Thoracic aorta (tissue), 2 donors: ENCODE measurements around the gene ALDH3B1. TPM values are rescaled to one million over a fixed set of nuclear protein-coding genes. Genes with fewer than 3 reads are reported as not detected.

ENCODE experiments used
- ATAC-seq: fragments of 150-250 bp; one replicate; pipeline ENCODE4 v1.8.0; 2017; ENCODE audit warnings: low read depth; ENCODE audit not compliant: insufficient number of reproducible peaks, low FRiP score
- DNase-seq: peaks from one replicate; pipeline ENCODE4 v3.0.0-alpha.2; 2020; ENCODE audit warnings: low spot score
- H3K27ac ChIP-seq, 2 donors: fragments of 200-600 bp; sonication (generic); 1 replicate in 1 of 2; 2 replicates in 1 of 2; pipeline ENCODE4 v1.5.1; 2016; ENCODE audit warnings: mild to moderate bottlenecking in 2 of 2, moderate library complexity in 2 of 2
- H3K27me3 ChIP-seq: fragments of 200-600 bp; sonication (generic); replicated peaks from 2 replicates; pipeline ENCODE4 v1.6.0; 2016; ENCODE audit warnings: mild to moderate bottlenecking; ENCODE audit not compliant: insufficient read depth
- H3K36me3 ChIP-seq: fragments of 200-600 bp; sonication (generic); one replicate; pipeline ENCODE4 v1.5.1; 2016
- H3K4me1 ChIP-seq, 2 donors: fragments of 200-600 bp; sonication (generic); 1 replicate in 1 of 2; 2 replicates in 1 of 2; pipeline versions ENCODE4 v1.5.1 to v1.6.0; 2016; ENCODE audit warnings: low read depth in 2 of 2, mild to moderate bottlenecking in 1 of 2; ENCODE audit not compliant: control insufficient read depth in 1 of 2
- H3K4me3 ChIP-seq: fragments of 200-600 bp; sonication (generic); 2 replicates; pipeline ENCODE4 v1.5.1; 2016; ENCODE audit warnings: mild to moderate bottlenecking
- H3K9me3 ChIP-seq: fragments of 200-600 bp; sonication (generic); 2 replicates; pipeline ENCODE4 v1.5.1; 2016
- CTCF ChIP-seq: fragments of 200-600 bp; sonication (generic); IDR thresholded peaks from one replicate; pipeline ENCODE4 v1.5.1; 2019; ENCODE audit warnings: antibody characterized with exemption
- total RNA-seq, 2 donors: library from RNA; depleted of rRNA; stranded (reverse); fragments of >200 nt; gene quantifications; one replicate each; pipeline versions ENCODE4 v1.1.0 to v1.2.3, GENCODE V29; 2016

The ALDH3B1 gene
- total RNA-seq, 2 donors from 2014 or later, result 17.6 to 24.2 TPM

- no peaks in the 10 kb centered on the region for H3K36me3 ChIP-seq
- no peak for TF ChIP-seq CTCF
Measured at GRCh38 chr11:68077617-68078582, 67.8 kb downstream of the ALDH3B1 start.

More at GRCh38 chr11:68077617-68078582, 67.8 kb downstream of the ALDH3B1 start:
- no peaks in the 10 kb centered on the region for H3K27me3 ChIP-seq
- H3K4me1 ChIP-seq, result no peaks in the 10 kb centered on the region
- H3K27ac ChIP-seq, result no peak overlapping the region
- no peak overlapping the region for H3K4me3 ChIP-seq
- ATAC-seq (no peak), DNase-seq (no peak)
- H3K9me3 ChIP-seq, result no peaks in the 10 kb centered on the region

Other genes with a start within 250 kb of the ALDH3B1 start
- gene UNC93B1, start 6.2 kb upstream of the ALDH3B1 start, total RNA-seq, result 10 to 100 TPM; 39.6 to 72.4 TPM
- 10 to 100 TPM; 85.8 to 96.5 TPM for gene NDUFS8, start 20.4 kb downstream of the ALDH3B1 start, total RNA-seq
- 100 to 1,000 TPM; 167 to 281 TPM for gene TCIRG1, start 28.7 kb downstream of the ALDH3B1 start, total RNA-seq
- gene CHKA, start 111.1 kb downstream of the ALDH3B1 start, total RNA-seq, result 10 to 100 TPM; 12.5 to 22.2 TPM
- 10 to 100 TPM; 20.7 to 29.8 TPM for gene KMT5B, start 203.0 kb downstream of the ALDH3B1 start, total RNA-seq